Activated naive CD8-positive, alpha-beta T cell (primary cell): ENCODE measurements around the gene ZNF346.

Experiments used
- H3K27ac Mint-ChIP-seq: one replicate; pipeline ENCODE4 v1.8.0; 2021; ENCODE audit warnings: mixed read lengths
- H3K27me3 Mint-ChIP-seq: one replicate; pipeline ENCODE4 v1.8.0; 2021; ENCODE audit warnings: mixed read lengths
- H3K36me3 Mint-ChIP-seq: one replicate; pipeline ENCODE4 v1.8.0; 2021; ENCODE audit warnings: mixed read lengths
- H3K4me1 Mint-ChIP-seq: one replicate; pipeline ENCODE4 v1.8.0; 2021; ENCODE audit warnings: low read depth, mixed read lengths
- H3K4me3 Mint-ChIP-seq: one replicate; pipeline ENCODE4 v1.8.0; 2021; ENCODE audit warnings: mild to moderate bottlenecking, mixed read lengths
- H3K9me3 Mint-ChIP-seq: one replicate; pipeline ENCODE4 v1.8.0; 2021; ENCODE audit warnings: low read depth, mixed read lengths

ZNF346 gene

DNA sequence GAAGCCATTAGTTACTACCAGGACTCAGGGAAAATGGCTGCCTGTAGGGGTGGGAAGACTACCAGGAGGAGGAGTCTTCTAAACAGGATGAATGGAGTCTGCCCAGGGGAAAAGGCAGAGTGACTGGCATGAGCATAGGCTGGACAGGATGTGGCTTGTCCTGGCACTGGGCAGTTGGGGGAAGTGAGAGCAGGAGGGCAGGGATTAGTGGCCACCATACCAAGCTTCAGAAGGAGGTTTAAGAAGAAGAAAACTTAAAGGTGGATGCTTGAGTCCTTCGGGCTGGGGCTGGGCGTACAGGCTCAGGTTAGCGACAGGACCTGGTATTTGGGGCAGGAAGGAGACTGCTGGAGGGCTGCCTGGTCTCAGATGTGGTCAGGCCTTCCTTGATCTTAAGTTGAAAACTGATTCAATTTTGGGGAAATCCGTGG, 106.1 kb downstream of the ZNF346 start:
- Mint-ChIP-seq H3K4me1 (peaks cover 29% of the 10 kb centered on the region), H3K36me3 (no peaks in the 10 kb centered on the region), H3K4me3 (no peak overlapping the region), H3K27me3 (no peaks in the 10 kb centered on the region), H3K27ac (no peak overlapping the region), H3K9me3 (no peaks in the 10 kb centered on the region)

DNA sequence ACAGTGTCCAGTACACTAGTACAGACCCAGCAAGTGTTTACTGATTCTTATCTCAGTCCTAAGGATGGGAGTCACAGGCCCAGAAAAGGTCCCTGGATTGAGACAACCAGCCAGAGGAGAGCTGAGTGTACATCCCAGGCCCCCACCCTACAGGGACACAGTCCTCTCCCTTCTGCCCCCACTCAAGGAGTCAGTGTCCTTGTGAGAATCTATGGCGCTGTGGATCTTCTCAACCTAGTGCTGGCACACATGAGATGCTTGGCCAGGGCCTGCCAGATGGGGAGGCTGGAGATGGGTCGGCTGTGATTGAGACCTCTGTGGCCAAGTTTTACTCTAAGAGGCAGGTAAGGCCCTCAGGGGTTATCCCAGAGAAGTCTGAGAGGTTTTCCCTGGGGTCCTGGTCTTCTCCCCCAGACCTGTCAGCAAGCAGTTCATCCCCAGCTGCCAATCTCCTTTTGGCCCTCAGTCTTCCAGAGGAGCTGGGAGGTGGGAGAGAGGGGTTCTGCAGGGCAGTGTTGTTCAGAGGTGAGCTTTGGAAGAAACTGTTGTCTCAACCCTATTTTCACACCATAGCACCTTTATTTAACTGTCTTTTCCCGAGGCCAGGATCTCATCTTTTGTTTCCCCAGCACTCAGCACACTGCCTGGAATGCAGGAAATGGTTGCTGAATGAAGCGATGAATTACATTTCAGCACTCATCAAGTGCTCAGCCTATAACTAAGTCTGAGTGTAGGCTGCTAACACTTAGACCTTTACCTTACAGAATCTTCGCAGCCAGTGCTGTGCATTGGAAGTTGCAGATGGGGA, 107.9 kb downstream of the ZNF346 start:
- no peak overlapping the region for H3K4me3 Mint-ChIP-seq
- peak overlapping the region; percentile 17 for H3K27ac Mint-ChIP-seq
- H3K9me3 Mint-ChIP-seq, result no peaks in the 10 kb centered on the region
- peaks cover 37% of the 10 kb centered on the region for H3K4me1 Mint-ChIP-seq
- no peaks in the 10 kb centered on the region for H3K27me3 Mint-ChIP-seq
- peaks cover 1% of the 10 kb centered on the region for H3K36me3 Mint-ChIP-seq
